CD14-positive monocyte (primary cell): Measurements from ENCODE around the gene CATSPERB. TPM values are rescaled to one million over a fixed set of nuclear protein-coding genes. Genes with fewer than 3 reads are reported as not detected.

Source experiments
- DNase-seq, 3 donors: peaks; one replicate each; pipeline ENCODE4 v3.0.0-alpha.2; 2011 to 2022
- H2AFZ ChIP-seq: 2 replicates; pipeline ENCODE4 v1.6.0; 2012; ENCODE audit warnings: mild to moderate bottlenecking, low read depth, low read length, inconsistent platforms; ENCODE audit not compliant: insufficient read depth, poor library complexity, severe bottlenecking
- H3K27ac ChIP-seq, 2 donors: 1 replicate in 1 of 2; 2 replicates in 1 of 2; pipeline ENCODE4 v1.5.1; 2012 to 2013; ENCODE audit warnings: low read length in 2 of 2, control low read depth in 1 of 2, inconsistent platforms in 1 of 2, low read depth in 1 of 2, mild to moderate bottlenecking in 1 of 2
- H3K27me3 ChIP-seq, 2 donors: one replicate each; pipeline versions ENCODE4 v1.6.0 to v1.6.1; 2011 to 2013; ENCODE audit warnings: low read length in 2 of 2; ENCODE audit not compliant: control insufficient read depth in 2 of 2, insufficient read depth in 2 of 2
- H3K36me3 ChIP-seq, 2 donors: replicated peaks in 1 of 2; 1 replicate in 1 of 2; 2 replicates in 1 of 2; pipeline versions ENCODE4 v1.5.1 to v1.6.1; 2012 to 2013; ENCODE audit warnings: low read length in 2 of 2, control low read depth in 1 of 2, inconsistent platforms in 1 of 2, mild to moderate bottlenecking in 1 of 2; ENCODE audit not compliant: insufficient read depth in 2 of 2, control insufficient read depth in 1 of 2
- H3K4me1 ChIP-seq, 2 donors: 1 replicate in 1 of 2; 2 replicates in 1 of 2; pipeline versions ENCODE4 v1.5.1 to v1.6.1; 2012 to 2013; ENCODE audit warnings: low read length in 2 of 2, control low read depth in 1 of 2, inconsistent platforms in 1 of 2, mild to moderate bottlenecking in 1 of 2, moderate library complexity in 1 of 2; ENCODE audit not compliant: insufficient read depth in 2 of 2, control insufficient read depth in 1 of 2
- H3K4me2 ChIP-seq: replicated peaks from 2 replicates; pipeline ENCODE3; 2012; ENCODE audit warnings: low read length, moderate library complexity, mild to moderate bottlenecking; ENCODE audit not compliant: poor library complexity, severe bottlenecking; ENCODE audit errors: extremely low read depth
- H3K4me3 ChIP-seq, 3 experiments: fragments of 200-600 bp in 1 of 3; sonication (generic) in 1 of 3; replicated peaks in 1 of 3; 1 replicate in 2 of 3; 2 replicates in 1 of 3; pipeline ENCODE4 v1.5.1; 2011 to 2013; ENCODE audit warnings: low read length in 3 of 3, mild to moderate bottlenecking in 3 of 3, control low read depth in 2 of 3, low read depth in 2 of 3, inconsistent platforms in 1 of 3, moderate library complexity in 1 of 3
- H3K79me2 ChIP-seq: 2 replicates; pipeline ENCODE4 v1.6.0; 2012; ENCODE audit warnings: mild to moderate bottlenecking, control low read depth, inconsistent platforms, low read length, moderate library complexity; ENCODE audit not compliant: insufficient read depth
- H3K9ac ChIP-seq: 2 replicates; pipeline ENCODE4 v1.6.0; 2017; ENCODE audit warnings: low read length, mild to moderate bottlenecking; ENCODE audit not compliant: insufficient read depth, poor library complexity, severe bottlenecking
- H3K9me3 ChIP-seq, 2 donors: replicated peaks in 1 of 2; 1 replicate in 1 of 2; 2 replicates in 1 of 2; pipeline versions ENCODE4 v1.5.1 to v1.6.1; 2012 to 2013; ENCODE audit warnings: low read length in 2 of 2, control low read depth in 1 of 2; ENCODE audit not compliant: control insufficient read depth in 1 of 2, insufficient read depth in 1 of 2
- H4K20me1 ChIP-seq: 2 replicates; pipeline ENCODE4 v1.6.0; 2012; ENCODE audit warnings: mild to moderate bottlenecking, low read length, control low read depth, moderate library complexity; ENCODE audit not compliant: insufficient read depth
- H3K27ac Mint-ChIP-seq, 7 donors: one replicate each; pipeline ENCODE4 v1.8.0; 2020; ENCODE audit warnings: mild to moderate bottlenecking in 7 of 7, mixed read lengths in 7 of 7, moderate library complexity in 6 of 7, inconsistent platforms in 2 of 7
- H3K27me3 Mint-ChIP-seq, 3 donors: one replicate each; pipeline ENCODE4 v1.8.0; 2021 to 2022; ENCODE audit warnings: low read depth in 3 of 3, mild to moderate bottlenecking in 3 of 3, mixed read lengths in 3 of 3, moderate library complexity in 3 of 3, inconsistent platforms in 1 of 3
- H3K36me3 Mint-ChIP-seq, 2 donors: one replicate each; pipeline ENCODE4 v1.8.0; 2020; ENCODE audit warnings: mixed read lengths in 2 of 2, inconsistent platforms in 1 of 2, mild to moderate bottlenecking in 1 of 2
- H3K4me1 Mint-ChIP-seq: one replicate; pipeline ENCODE4 v1.8.0; 2020; ENCODE audit warnings: mild to moderate bottlenecking, mixed read lengths
- H3K4me3 Mint-ChIP-seq, 2 donors: one replicate each; pipeline ENCODE4 v1.8.0; 2020; ENCODE audit warnings: mild to moderate bottlenecking in 2 of 2, mixed read lengths in 2 of 2, moderate library complexity in 1 of 2
- H3K9me3 Mint-ChIP-seq, 7 donors: one replicate each; pipeline ENCODE4 v1.8.0; 2020 to 2022; ENCODE audit warnings: mixed read lengths in 7 of 7, mild to moderate bottlenecking in 6 of 7, moderate library complexity in 6 of 7, inconsistent platforms in 2 of 7
- CTCF ChIP-seq: fragments of 200-600 bp; IDR thresholded peaks from one replicate; pipeline ENCODE4 v1.8.0; 2022; ENCODE audit warnings: antibody characterized with exemption, mild to moderate bottlenecking
- WGBS: methylation state at CpG from one replicate; pipeline ENCODE4 v1.1.5; 2013; ENCODE audit warnings: missing lambda C conversion rate; ENCODE audit not compliant: insufficient coverage; 5-methylcytosine and 5-hydroxymethylcytosine counted together
- intact Hi-C, 2 donors: fragments of 100-400 bp; cut with micrococcal nuclease; formaldehyde crosslinking; loops; one replicate each; pipeline versions ENCODE4 v1.15.0 to v1.15.1; 2023
- polyA plus RNA-seq, 3 donors: library from polyadenylated mRNA; depleted of rRNA in 1 of 3; unstranded in 2 of 3; stranded (reverse) in 1 of 3; fragments of 300-500 nt in 2 of 3; fragments of >200 nt in 1 of 3; fragmentation: Illumina TruSeq in 2 of 3; gene quantifications; 1 replicate in 2 of 3; 2 replicates in 1 of 3; pipeline ENCODE4 v1.2.3, GENCODE V29; 2012 to 2021

The CATSPERB gene
- polyA plus RNA-seq, 3 donors = not detected

GRCh38 chr14:91660790-91661189, 71.1 kb downstream of the CATSPERB start:
- H3K27me3 Mint-ChIP-seq = peaks cover 0 to 1% (median 0%) of the 10 kb centered on the region in 3 donors
- no peaks in the 10 kb centered on the region for H3K36me3 Mint-ChIP-seq
- Histone ChIP-seq H3K9ac (no peak overlapping the region), H3K36me3 (no peaks in the 10 kb centered on the region), H3K27me3 (no peaks in the 10 kb centered on the region), H3K4me1 (peaks cover 0 to 4% of the 10 kb centered on the region in 2 donors), H3K79me2 (no peaks in the 10 kb centered on the region), H2AFZ (no peak overlapping the region), H3K9me3 (no peaks in the 10 kb centered on the region), H4K20me1 (no peaks in the 10 kb centered on the region), H3K27ac (no peak overlapping the region), H3K4me3 (no peak overlapping the region), H3K4me2 (no peak overlapping the region)
- no peak overlapping the region for H3K4me3 Mint-ChIP-seq
- DNase-seq = no peak
- peaks cover 5% of the 10 kb centered on the region for H3K4me1 Mint-ChIP-seq
- intact Hi-C loops = no loop called here
- no peak overlapping the region for H3K27ac Mint-ChIP-seq
- TF ChIP-seq CTCF = no peak
- no CpG with 5 or more reads among the region's 2 CpGs for WGBS
- peaks cover 0 to 2% (median 0%) of the 10 kb centered on the region in 7 donors for H3K9me3 Mint-ChIP-seq

DNA sequence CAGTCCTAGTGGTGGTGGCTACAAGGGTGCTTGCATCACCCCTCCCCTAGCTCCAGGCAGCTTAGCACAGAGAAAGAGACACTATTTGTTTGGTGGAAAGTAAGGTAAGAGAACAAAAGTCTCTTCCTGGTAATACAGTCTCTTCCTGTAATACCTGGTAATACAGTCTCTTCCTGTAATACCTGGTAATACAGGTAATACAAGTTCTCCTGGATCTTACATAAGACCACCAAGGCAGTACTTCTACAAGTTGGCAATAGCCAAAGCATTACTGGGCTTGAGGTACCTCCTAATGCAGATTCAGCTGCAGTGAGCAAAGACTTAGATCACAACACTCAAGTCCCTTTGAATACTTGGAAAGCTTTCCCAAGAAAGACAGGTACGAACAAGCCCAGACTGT, 77.0 kb downstream of the CATSPERB start:
- no peaks in the 10 kb centered on the region for H3K4me1 ChIP-seq
- Mint-ChIP-seq H3K27me3 (peaks cover 0 to 1% (median 0%) of the 10 kb centered on the region in 3 donors), H3K9me3 (peaks cover 0 to 2% (median 0%) of the 10 kb centered on the region in 7 donors), H3K4me1 (no peaks in the 10 kb centered on the region), H3K4me3 (no peak overlapping the region), H3K36me3 (no peaks in the 10 kb centered on the region), H3K27ac (no peak overlapping the region)
- H3K9ac ChIP-seq = no peak overlapping the region
- no peaks in the 10 kb centered on the region for H4K20me1 ChIP-seq
- no peak overlapping the region for H3K27ac ChIP-seq
- H3K4me2 ChIP-seq = no peak overlapping the region
- no peaks in the 10 kb centered on the region for H3K9me3 ChIP-seq
- TF ChIP-seq CTCF = no peak
- no peak overlapping the region for H3K4me3 ChIP-seq
- WGBS = 100% methylated on average over 1 of the region's 1 CpG
- intact Hi-C loops = loop anchor here in 1 of 2 donors (5.0 kb wide), 1 partner anchor 342 kb away; no protein-coding TSS in a partner anchor
- H3K27me3 ChIP-seq = no peaks in the 10 kb centered on the region
- H3K36me3 ChIP-seq = no peaks in the 10 kb centered on the region
- H2AFZ ChIP-seq = no peak overlapping the region
- no peaks in the 10 kb centered on the region for H3K79me2 ChIP-seq
- DNase-seq = no peak
